GM21390 (cell line): ENCODE data around the gene C14orf93.
A peak's percentile ranks its signal among the peaks of the same experiment; 100 is the strongest.

Experiments
- ATAC-seq: cut with Tn5 transposase; IDR thresholded peaks from one replicate; pipeline ENCODE4 v1.9.1; 2021; ENCODE audit not compliant: unreplicated experiment

C14orf93 gene, protein sequence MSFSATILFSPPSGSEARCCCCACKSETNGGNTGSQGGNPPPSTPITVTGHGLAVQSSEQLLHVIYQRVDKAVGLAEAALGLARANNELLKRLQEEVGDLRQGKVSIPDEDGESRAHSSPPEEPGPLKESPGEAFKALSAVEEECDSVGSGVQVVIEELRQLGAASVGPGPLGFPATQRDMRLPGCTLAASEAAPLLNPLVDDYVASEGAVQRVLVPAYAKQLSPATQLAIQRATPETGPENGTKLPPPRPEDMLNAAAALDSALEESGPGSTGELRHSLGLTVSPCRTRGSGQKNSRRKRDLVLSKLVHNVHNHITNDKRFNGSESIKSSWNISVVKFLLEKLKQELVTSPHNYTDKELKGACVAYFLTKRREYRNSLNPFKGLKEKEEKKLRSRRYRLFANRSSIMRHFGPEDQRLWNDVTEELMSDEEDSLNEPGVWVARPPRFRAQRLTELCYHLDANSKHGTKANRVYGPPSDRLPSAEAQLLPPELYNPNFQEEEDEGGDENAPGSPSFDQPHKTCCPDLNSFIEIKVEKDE

DNA sequence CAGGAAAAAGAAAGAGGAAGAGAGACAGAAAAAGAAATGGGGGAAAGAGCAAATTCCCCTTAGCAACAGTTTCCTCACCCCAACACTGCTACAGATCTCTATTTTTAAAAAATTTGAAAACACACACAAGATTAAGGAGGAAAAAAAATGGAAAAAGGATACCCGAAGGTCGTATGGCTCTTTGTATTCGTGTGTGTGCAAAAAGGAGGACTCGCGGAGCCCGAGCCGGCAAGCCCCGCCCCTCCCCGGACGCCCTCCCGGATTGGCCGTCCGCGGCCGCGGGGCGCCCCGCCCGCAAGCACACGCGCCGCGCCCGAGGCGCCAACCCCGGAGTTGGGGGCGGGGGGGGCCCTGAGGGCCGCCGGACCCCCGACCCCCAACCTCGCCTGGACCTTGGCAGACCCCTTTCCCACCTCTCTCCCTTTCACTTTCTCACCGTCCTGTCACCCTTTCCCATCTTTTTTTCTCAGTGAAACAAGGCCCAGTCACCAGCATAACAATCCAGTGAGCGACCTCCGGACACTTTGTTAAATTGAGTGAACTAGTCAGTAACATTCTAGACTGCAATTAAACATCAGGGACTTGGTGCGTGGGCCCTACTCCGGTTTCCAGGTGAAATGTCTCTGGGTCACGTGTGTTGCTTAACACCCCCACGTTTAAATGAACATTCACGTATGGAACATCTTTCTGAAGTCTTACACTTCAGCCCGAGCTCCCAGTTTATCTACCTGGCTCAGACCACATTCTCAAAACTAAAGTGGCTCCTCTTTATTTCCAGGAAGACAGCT is at the start of gene C14orf93:
TSS of gene C14orf93 (minus strand) at position 205 of the 788 bp plus-strand sequence. CDS start 11,120 bp downstream, outside the sequence.
- no peak for ATAC-seq

DNA sequence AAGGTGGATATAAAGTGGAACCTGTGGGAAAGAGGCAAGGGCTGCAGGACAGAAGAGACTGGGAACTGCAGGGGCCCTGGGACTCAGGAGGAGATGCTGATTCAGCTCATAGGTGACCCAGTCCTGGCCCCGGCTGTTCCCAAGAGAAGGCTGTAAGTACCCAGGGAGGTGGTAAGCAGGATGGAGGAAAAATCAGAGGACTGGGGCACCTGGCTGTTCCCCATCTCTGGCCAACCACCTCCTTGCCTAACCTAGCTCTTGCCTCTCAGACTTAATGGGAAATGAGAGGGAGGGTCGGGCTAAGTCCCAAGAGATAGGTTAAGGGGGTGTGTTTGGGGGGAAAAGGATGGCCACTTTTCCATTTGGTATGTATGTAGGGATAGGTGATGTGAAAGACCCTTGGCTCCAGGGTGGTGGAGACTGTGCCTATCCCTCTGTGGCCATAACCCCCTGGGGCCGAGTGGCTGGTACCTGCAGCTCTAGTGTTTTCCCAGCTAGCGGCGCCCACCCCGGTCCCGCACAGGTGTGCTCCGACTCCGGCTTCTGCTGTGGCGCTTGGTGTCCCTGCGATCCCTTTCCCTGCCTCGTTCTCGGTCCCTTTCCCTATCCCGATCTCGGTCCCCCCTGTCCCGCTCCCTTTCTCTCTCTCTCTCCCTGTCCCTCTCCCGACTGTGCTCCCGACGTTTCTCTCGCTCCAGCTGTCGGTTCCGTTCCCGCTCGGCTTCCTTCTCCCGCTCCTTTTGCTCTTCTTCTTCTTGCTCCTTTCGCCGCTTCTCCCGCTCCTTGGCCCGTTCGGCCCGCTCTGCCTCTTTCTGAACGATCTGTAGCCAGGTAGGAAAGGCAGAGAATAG is 48.9 kb upstream of the C14orf93 start:
- no peak for ATAC-seq

DNA sequence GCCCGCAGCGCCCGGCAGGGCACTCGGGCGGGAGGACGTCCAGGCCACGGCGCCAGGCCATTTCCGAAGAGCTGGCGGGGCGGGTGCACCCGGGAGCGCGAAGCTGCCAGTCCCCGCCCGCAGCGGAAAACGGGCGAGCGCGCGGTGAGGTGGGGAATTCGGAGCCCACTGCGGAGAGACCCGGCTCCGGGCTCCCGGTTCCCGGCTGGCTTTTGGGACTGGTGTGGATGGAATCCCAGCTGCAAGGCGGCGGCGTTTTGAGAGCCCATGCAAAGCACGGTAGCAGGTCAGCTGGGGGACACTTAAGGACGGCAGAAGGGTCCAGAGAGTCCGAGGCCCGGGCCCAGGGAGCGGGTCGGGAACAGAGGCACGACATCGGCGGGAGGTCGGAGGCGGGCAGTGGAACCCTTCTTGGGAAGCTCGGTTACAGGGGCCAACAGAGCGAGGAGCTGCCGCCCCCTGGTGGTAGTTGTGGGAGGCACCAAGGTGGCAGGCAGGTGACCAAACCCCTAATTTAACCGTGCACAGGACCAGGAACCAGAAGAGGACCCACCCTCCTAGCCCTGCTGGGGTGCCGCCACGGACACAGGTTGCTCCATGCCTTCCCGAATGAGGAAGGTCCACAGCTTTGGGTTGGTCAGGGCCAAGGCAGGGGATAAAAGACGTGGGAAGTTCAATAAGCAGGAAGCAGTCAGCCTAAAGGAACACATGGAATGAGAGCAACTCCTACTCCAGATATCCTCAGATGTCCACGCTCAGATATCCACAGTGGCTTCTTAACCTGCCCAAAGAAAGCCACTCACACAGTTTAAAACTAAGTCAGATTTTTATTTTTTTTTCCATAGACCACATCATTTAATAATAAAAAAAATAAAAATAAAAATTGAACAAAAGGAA is 48.1 kb upstream of the C14orf93 start:
- ATAC-seq: no peak

DNA sequence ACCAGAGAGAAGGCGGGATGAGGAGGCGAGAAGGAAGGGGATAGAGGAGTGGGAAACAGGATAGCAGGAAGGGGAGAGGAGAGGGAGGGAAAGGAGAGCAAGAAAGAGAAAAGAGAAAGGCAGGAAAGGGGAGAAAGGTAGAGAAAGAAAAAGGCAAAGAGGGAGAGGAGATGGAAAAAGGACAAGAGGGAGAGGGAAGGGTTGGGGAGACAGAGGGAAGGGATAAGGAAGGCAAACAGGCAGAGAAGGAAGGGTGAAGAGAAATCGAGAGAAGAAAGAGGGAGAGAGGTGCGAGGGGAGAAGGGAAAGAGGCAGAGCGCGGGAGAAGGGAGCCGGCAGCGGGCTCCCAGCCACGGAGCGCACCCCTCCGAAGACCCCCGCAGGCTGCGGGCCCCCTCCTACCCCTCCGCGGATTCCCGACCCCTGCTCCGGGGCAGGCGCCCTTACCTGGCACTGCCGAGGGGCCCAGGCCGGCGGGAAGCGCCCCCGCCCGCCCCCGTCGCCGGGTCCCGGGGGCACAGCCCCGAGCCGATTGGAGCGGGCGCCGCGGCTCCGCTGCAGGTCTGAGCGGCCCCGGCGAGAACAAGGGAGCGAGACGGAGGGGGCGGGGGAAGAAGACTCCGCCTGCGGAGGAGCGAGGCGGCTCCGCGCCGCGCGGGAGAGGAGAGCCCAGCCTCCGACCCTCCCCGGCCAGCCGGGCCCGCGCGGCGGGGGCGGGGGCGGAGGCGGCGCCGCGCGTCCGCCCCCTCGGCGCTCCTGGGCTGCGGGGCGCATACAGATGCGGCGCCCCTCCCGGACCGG is 47.2 kb upstream of the C14orf93 start, which contains the start of gene CDH24:
TSS of gene CDH24 (minus strand) at position 565 of the 801 bp plus-strand sequence. CDS start 1,787 bp downstream, outside the sequence.
- no peak for ATAC-seq

DNA sequence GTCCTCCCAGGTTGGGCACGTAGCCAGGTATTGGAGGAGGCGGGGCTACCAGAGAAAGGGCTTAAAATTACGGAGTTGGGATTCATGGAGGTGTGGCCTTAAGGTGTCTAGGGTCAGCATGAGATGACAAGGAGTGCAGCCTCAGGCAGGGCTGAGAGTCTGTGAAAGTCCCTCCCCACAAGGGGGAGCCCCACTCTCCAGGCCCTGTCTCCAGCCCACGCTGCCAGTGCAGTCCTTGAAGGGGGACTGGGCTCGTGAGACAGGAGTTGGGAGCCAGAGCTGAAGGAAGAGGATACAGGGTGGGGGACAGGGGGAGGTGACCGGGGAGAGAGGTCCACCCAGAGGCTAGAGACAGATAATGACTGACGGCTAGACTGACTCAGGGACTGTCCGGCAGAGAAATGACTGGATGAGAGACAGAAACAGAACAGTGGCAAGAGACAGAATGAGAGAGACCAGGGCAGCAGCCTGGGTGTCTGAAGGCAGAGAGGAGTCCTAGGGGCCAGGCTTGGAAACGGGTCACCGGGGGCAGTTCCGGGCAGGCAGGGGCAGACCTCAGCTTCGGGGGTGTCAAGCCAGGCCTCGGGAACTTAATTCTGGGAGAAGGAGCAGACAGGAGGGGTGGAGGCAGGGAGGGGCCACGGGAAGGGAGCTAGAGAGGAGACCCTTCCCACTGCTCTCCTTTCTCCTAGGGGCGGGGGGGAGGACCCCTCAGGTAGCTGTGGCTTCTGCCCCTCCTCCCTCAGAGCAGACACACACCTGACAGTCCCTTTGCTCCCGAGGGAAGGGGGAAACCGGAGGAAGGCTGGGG is 46.4 kb upstream of the C14orf93 start:
- peak; percentile 55 for ATAC-seq

DNA sequence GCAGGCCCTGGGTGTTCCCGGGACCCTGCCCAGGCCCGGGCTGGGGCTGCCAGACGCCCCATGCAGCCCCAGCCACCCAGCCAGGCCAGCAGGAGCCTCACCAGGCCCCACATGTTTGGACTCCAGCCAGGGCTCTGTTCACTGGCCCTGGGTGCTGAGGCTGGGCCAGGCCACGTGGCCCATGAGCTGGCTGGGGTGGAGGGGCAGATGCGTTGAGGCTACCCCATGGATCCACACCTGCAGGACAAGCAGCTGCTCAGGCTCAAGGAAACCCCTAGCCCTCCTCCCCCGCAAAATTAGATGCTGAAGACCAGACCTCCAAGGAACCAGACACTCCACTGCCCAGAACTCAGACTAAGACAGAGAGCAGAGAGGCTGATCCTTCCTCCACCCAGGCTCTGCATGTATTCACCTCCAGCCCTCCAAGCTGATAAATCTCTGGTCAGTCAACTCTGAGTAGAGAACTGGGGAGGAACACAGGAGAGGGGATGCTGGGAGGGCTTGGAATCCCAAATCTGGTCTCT is 45.7 kb upstream of the C14orf93 start:
- no peak for ATAC-seq

DNA sequence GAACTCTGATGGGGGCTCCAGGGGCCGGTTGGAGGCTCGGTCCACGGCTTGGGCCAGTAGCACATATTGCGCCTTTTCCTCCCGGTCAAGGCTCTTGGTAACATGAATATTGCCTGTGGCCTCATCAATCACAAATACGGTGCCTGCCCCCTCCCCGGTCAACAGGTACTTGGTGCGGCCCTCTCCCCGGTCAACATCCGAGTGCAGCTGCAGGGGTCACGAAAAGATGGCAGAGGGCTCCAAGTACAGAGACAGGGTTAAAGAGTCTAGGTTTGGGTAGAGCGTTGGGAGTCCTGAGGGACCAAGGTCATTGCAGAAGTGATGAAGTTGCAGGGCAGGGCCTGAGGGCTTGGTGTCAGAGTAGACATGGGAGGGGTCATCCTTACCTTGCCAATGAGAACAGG is 45.2 kb upstream of the C14orf93 start:
- ATAC-seq: no peak

DNA sequence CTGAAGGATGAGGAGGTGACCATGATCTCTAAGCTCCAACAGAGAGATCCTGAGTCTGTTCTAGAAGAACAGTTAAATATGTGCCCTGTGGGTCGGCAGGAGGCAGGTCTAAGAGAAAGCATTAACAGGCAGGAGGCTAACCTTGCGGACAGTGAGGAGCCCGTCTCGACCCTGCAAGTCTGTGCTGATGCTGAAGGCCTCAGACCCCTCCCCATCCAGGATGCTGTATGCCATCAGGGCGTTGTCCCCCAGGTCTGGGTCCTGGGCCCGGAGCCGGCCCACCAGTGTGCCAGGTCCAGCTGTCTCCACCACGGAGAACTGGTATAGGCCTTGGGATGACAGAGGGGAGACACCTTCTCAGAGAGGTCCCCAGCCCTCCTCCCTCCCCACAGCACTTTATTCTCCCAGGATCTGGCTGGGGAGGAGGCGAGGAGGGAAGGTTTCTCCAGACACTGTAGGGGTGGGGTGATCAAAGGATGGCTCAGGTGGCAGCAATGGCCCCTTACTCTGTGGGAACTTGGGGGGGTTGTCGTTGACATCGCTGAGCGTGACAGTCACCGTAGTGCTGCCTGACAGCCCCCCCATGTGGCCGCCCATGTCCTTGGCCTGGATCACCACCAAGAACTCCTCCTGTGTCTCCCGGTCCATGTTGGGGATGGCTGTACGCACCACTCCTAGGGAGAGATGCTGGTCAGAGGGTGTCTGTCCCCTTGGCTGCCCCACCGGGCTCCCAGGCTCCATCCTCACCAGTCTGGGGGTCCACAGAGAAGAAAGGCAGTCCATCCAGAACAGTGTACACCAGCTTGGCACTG is 44.3 kb upstream of the C14orf93 start:
- ATAC-seq: no peak

DNA sequence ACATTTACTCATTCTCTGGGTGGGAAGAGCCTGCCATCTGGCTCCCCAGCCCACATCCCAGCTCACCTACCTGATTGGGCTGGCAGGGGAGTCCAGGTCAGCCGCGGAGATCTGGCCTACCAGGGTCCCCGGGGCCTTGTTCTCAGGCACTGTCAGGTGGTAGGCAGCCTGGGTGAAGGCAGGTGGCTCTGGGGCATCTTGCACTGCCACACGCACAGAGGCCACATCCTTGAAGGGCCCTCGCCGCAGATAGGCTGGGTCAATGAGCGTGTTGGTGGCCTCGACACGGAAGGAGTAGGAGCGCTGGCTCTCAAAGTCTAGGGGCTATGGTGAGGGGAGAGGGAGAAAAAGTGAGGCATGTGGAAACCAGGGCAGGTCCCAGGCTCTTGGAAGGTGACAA is 43.5 kb upstream of the C14orf93 start:
- no peak for ATAC-seq

DNA sequence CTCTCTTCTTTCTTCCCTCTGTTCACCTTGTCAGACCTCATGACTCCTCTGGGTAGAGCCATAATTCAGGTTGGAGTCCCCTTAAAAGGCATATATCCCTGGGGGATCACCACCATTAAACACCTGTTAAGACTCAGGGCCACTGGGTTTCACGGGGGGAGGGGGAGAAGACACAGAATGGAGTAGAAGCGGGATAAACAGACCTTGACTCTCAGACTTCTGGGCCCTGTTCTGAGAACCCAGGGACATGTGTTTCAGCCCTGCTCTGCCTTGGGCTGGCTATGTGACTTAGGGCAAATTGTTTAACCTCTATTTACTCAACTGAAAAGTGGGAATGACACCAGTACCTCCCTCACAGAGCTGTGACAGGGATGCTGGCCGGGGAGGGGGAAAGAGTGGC is 42.7 kb upstream of the C14orf93 start:
- ATAC-seq: no peak

DNA sequence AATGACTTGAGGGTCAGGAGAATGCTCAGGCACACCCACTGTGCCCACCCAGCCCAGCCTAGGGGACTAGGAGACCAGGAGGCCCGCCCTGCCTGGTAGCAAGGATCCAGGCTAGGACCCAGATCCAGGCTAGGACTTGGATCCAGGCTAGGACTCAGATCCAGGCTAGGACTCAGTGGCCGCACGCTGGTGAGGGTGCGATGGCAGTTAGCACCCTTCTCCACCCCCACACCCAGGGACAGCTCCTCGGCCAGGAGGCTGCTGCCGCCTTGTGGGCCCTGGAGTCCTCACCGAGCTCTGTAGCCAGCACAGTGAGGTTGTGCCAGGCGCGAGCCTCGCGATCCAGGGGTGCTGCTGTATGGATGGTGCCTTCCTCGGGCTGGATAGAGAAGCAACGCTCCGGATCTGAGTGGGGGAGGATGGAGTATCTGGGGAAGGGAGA is 42.3 kb upstream of the C14orf93 start:
- ATAC-seq: no peak

DNA sequence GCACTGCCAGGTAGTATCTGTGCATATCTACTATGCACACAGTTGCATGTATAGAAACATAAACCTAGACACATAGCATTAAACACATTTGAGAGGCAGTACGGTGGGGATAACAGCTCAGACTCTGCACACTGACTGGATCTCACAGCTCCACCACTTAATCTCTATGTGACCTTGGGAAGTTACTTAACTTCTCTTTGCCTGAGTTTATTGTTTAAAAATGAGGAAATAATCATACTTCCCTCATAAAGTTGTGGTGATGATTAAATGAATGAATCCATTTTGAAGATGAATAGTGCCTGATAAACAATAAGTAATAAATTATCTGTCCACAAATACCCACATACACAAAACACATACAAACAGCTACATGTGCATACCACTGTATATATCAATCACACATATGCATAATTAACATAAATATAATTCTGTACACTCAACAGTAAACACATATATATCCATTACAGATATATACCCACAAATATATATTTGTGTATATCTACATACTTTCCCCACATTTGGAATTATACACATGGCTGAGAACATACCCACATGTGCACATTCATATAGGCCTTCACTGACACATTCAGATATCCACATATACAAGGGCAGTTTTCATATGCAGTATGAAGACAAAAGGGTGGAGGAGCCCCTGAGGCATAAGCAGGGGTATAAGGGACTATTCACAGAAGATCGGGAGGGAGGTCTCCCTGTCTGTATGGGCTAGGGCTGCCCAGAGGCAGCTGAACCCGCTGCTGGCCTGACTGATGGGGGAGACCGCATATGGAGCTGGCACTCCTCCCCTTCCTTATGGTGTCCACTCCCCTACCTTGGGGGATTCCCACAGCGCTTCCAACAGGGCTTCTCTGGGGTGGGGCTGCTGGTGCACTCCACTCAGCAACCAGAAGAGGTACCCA is 41.5 kb upstream of the C14orf93 start:
- no peak for ATAC-seq

DNA sequence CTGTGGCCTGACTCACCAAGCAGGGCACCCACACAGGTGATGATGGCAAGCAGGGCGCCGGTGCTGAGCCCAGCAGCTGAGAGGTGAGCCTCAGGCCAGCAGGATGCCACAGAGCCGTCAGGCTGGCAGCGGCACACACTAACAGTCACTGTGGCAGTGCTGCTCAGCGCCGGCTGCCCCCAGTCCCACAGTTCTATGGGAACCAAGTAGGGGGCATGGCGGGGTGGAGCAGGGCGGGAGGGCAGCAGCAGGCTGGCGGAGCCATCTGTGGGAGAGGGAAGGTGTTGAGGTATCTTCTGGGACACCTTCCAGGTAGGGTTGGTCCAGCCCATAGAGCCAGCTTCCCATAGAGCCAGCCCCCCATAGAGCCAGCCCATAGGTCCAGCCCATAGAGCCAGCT is 39.1 kb upstream of the C14orf93 start:
- ATAC-seq: no peak

DNA sequence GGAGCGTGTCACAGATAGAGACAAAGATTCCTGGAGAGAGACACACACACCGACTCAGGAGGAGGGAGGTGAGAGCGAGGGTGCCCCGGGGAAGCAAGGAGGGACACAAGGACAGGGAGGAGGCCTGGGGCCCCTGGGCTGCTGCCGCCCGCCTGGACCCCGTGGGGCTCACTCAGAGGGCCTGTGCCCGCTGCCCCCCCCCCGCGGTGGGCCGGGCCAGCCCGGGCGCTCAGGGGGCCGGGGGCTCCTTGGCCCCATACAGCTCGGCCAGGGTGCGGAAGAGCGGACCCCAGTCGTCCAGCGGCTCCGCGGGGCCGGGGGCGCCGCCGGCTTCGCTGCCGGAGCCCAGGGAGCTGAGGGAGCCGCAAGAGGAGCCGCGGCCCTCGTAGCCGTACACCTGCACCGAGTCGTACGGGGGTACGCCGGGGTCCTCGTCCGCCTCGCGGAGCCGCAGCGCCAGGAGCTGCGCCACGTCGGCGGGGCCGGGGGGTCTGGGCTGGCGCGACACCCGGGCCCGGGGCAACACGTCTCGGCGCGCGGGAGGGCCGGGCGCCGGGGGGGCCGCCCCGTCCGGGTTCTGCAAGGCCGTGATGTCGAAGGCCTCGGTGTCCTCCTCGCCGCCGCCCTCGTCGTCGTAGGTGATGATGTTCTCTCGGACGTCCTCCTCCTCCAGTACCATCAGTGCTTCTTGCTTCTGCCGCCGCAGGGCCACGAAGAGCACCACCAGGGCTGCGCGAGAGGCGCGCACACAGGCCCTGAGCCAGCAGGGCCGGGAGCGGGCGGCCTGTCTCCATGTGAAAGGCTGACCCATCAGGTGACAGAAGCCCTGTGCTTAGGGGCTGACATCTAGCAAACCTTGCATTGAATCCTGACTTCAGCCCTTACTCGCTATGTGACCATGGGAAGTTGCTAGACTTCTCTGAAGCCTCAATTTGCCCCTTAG is 38.1 kb upstream of the C14orf93 start:
- ATAC-seq: no peak
